Muscle layer of colon (tissue), 2 donors: ENCODE data around the gene RBFOX2.

Experiments used
- H3K27ac ChIP-seq: one replicate; pipeline ENCODE4 v1.7.0; 2013; ENCODE audit warnings: low read depth, mild to moderate bottlenecking, low read length, moderate library complexity
- H3K27me3 ChIP-seq, 2 donors: one replicate each; pipeline ENCODE4 v1.7.0; 2013; ENCODE audit warnings: low read length in 2 of 2, mild to moderate bottlenecking in 2 of 2; ENCODE audit not compliant: insufficient read depth in 2 of 2, control insufficient read depth in 1 of 2
- H3K36me3 ChIP-seq: one replicate; pipeline ENCODE4 v1.7.0; 2013; ENCODE audit warnings: mild to moderate bottlenecking, low read length; ENCODE audit not compliant: insufficient read depth
- H3K4me1 ChIP-seq: one replicate; pipeline ENCODE4 v1.7.0; 2013; ENCODE audit warnings: mild to moderate bottlenecking, low read length; ENCODE audit not compliant: insufficient read depth
- H3K4me3 ChIP-seq, 2 donors: one replicate each; pipeline ENCODE4 v1.7.0; 2013; ENCODE audit warnings: low read length in 2 of 2, low read depth in 1 of 2, mild to moderate bottlenecking in 1 of 2, moderate library complexity in 1 of 2
- H3K9ac ChIP-seq: one replicate; pipeline ENCODE4 v1.7.0; 2013; ENCODE audit warnings: low read length
- H3K9me3 ChIP-seq: one replicate; pipeline ENCODE4 v1.7.0; 2013; ENCODE audit warnings: mild to moderate bottlenecking, low read length
- donor health status: abdominal sarcoma.
- donor health status: Adenocarcinoma of cecum.

RBFOX2 gene

DNA sequence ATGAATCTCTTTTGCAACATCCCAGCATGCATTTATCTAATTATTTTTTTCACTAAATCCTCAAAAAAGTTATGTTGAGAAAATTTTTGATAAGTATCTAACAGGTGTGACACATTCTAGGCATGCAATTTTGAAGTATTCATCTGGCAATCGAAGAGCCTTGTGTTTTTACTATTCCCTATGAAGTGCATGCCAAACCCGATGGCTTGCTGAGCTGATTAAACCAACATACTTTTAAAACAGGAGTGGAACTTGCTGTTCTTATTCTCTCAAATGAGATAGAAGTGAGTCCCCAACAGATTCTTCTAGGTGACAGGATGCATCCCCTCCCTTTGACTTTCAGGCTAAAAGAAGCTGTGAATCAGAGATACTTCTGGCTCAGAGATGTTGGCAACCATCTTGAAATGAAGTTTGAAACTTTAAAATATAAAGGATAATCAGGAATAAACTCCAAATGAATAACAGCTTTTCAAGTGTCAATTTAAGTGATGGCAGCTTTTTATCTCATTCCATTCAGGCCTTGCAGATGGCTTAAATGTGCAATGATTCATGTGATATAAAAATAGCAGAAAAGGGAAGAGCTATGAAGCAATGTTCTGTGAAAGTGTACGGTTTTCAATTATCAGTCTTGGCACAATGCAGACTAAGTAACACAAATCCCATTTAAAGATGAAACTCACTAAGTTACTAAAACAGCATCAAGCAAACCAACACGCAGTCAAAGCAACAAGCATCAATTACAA lies 243.3 kb downstream of the RBFOX2 start:
- H3K9me3 ChIP-seq = no peaks in the 10 kb centered on the region
- H3K4me1 ChIP-seq = peaks cover 34% of the 10 kb centered on the region
- no peak overlapping the region for H3K9ac ChIP-seq
- H3K36me3 ChIP-seq = peaks cover 8% of the 10 kb centered on the region
- no peaks in the 10 kb centered on the region for H3K27me3 ChIP-seq
- H3K27ac ChIP-seq = no peak overlapping the region
- H3K4me3 ChIP-seq = no peak overlapping the region

- Histone ChIP-seq H3K9me3 (no peaks in the 10 kb centered on the region), H3K9ac (no peak overlapping the region), H3K36me3 (peaks cover 8% of the 10 kb centered on the region), H3K27ac (no peak overlapping the region), H3K4me1 (peaks cover 41% of the 10 kb centered on the region), H3K27me3 (no peaks in the 10 kb centered on the region), H3K4me3 (no peak overlapping the region)
Measured at GRCh38 chr22:35784633-35785032, 244.0 kb downstream of the RBFOX2 start.

GRCh38 chr22:35783943-35784614 lies 244.5 kb downstream of the RBFOX2 start:
- H3K4me1 ChIP-seq = peaks cover 46% of the 10 kb centered on the region

GRCh38 chr22:35782504-35782903 lies 246.1 kb downstream of the RBFOX2 start:
- H3K4me1 ChIP-seq = peaks cover 55% of the 10 kb centered on the region
- no peaks in the 10 kb centered on the region for H3K9me3 ChIP-seq
- no peaks in the 10 kb centered on the region for H3K27me3 ChIP-seq
- no peak overlapping the region for H3K4me3 ChIP-seq
- H3K9ac ChIP-seq = no peak overlapping the region
- no peak overlapping the region for H3K27ac ChIP-seq
- peaks cover 8% of the 10 kb centered on the region for H3K36me3 ChIP-seq

More at GRCh38 chr22:35783943-35784614, 244.5 kb downstream of the RBFOX2 start:
- no peaks in the 10 kb centered on the region for H3K27me3 ChIP-seq
- no peaks in the 10 kb centered on the region for H3K9me3 ChIP-seq
- peaks cover 8% of the 10 kb centered on the region for H3K36me3 ChIP-seq
- no peak overlapping the region for H3K4me3 ChIP-seq
- no peak overlapping the region for H3K27ac ChIP-seq
- H3K9ac ChIP-seq = no peak overlapping the region

DNA sequence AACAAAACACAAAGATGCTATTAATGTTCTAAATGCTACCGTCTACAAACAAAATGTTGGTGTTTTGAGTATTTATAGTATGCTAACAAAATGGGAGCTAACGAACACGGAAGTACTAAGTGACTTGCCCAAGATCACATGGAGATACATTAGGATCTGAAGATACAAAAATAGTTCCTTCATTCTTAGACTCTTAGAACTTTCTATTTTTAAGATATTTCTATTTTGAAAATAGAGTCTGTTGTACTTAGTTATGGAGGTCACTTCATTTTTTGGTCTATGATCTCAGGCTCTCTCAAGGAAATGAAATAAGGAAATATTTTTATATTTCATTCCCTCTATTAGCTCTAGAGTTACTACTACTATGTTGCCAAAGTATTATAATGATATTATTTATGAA lies 246.7 kb downstream of the RBFOX2 start:
- no peak overlapping the region for H3K4me3 ChIP-seq
- no peaks in the 10 kb centered on the region for H3K9me3 ChIP-seq
- H3K4me1 ChIP-seq = peaks cover 57% of the 10 kb centered on the region
- no peaks in the 10 kb centered on the region for H3K27me3 ChIP-seq
- peaks cover 8% of the 10 kb centered on the region for H3K36me3 ChIP-seq
- H3K9ac ChIP-seq = no peak overlapping the region
- H3K27ac ChIP-seq = no peak overlapping the region

DNA sequence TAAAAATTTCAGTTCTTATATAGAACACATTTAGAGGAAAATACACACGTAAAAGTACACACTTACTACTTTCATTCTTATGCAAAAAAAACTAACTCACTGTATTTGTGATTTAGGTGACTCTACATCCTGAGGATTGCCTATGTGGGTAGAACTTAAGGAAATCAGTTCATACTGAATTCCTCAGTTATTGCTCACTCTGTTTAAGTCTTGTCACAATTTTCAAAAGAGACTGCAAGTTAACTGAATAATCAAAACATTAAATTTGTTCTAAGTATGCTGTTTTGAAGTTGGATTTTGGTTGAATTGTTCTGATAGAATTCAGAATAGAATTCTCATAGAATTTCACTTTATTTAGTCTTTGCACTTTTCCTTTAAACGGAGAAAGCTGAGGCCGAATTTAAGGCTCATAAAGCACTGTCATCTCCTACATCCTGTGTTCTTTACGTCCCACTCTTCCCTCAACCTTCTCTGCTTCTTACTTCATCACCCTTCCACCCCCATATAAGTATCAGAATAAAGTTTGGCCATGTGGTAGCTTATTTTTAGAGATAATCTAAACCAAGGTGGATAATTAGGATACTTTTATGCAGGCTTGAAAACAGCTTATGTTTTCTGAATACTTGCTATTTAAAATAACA lies 251.2 kb downstream of the RBFOX2 start:
- Histone ChIP-seq H3K9me3 (no peaks in the 10 kb centered on the region), H3K27ac (no peak overlapping the region), H3K4me1 (peaks cover 41% of the 10 kb centered on the region), H3K4me3 (no peak overlapping the region), H3K36me3 (peaks cover 8% of the 10 kb centered on the region), H3K9ac (no peak overlapping the region), H3K27me3 (no peaks in the 10 kb centered on the region)

DNA sequence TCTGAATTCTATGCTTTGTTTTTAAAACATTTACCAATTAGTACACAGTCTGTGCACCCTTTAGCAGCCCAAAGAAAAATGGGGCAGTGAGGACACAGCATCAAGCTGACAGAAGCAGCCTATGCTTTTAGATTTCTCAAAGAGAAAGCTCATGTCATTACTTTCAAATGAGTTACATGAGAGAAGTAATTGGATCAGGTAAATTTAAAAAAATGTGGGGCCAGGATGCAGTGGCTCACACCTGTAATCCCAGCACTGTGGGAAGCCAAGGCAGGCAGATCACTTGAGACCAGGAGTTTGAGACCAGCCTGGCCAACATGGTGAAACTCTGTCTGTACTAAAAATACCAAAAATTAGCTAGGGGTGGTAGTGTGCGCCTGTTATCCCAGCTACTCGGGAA lies 253.3 kb downstream of the RBFOX2 start:
- no peaks in the 10 kb centered on the region for H3K9me3 ChIP-seq
- H3K27me3 ChIP-seq = no peaks in the 10 kb centered on the region
- no peaks in the 10 kb centered on the region for H3K36me3 ChIP-seq
- H3K9ac ChIP-seq = no peak overlapping the region
- H3K4me1 ChIP-seq = peaks cover 29% of the 10 kb centered on the region
- no peak overlapping the region for H3K27ac ChIP-seq
- no peak overlapping the region for H3K4me3 ChIP-seq

DNA sequence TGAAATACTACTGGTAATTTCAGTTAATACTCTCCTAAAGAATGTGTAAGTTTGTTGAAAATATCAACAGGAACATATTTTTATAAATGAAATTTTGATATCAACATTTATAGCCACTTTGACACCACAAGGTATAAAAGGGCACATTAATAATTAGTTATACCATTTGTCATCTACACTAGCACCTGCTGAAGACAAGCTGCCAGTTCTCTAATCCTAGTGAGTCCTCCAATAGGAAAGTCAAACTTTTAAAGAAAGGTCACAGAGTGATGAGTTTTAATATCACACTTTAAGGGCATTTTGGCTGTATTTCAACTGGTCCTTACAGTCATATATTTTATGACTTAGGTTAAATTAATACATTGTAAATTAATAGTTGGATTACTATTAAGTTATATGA lies 258.6 kb downstream of the RBFOX2 start:
- no peak overlapping the region for H3K27ac ChIP-seq
- no peaks in the 10 kb centered on the region for H3K9me3 ChIP-seq
- no peak overlapping the region for H3K4me3 ChIP-seq
- peaks cover 3% of the 10 kb centered on the region for H3K36me3 ChIP-seq
- peaks cover 4% of the 10 kb centered on the region for H3K4me1 ChIP-seq
- H3K9ac ChIP-seq = no peak overlapping the region
- H3K27me3 ChIP-seq = no peaks in the 10 kb centered on the region

DNA sequence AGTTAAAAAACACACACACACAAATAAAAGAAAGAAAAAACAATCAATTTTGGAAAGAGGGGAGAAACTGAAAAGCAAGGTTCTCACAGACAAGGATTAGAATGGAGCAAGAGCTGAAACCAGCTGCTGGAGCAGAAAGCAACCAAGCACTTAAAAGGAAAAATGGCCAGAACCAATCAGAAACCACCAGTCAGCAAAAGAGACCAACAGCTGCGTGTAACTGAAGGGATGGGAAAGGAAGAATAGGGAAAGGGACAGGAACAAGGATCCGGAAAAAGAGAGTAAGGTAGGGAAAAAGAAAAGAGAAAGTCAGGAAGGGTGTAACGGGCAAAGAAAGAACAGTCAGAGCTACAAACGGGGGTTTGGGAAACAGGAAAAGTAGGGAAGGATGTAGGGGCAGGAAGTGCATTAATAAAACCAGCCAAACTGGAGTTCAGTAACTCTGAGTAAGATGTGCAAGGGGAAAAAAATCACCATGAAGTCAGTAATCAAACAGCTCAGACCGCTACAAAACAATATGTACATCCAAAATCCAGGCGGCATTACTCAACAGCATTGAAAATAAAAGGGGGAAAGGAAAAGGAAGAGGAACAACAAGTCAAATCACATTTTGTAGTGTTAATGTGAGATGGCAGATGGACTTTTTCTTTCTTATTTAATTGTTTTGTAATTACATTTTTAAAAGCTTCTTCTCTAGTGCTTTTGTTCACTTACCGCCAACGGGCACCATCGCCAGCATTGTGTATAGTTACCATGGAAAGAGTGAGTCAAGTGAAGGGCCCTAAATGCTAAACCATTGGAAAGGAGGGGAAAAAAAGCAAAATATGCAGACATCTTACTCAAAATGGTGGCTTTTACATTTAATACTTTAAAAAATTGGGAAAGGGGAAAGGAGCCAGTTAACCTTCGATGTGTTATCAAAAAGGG lies 261.7 kb downstream of the RBFOX2 start:
- Histone ChIP-seq H3K36me3 (peaks cover 3% of the 10 kb centered on the region), H3K27me3 (no peaks in the 10 kb centered on the region), H3K9ac (no peak overlapping the region), H3K4me1 (peaks cover 3% of the 10 kb centered on the region), H3K9me3 (no peaks in the 10 kb centered on the region), H3K27ac (no peak overlapping the region), H3K4me3 (no peak overlapping the region)

- no peaks in the 10 kb centered on the region for H3K27me3 ChIP-seq
Measured at GRCh38 chr22:35761037-35761436, 267.6 kb downstream of the RBFOX2 start.

GRCh38 chr22:35758394-35758793 lies 270.2 kb downstream of the RBFOX2 start:
- H3K4me1 ChIP-seq = peaks cover 15% of the 10 kb centered on the region
- H3K36me3 ChIP-seq = peaks cover 41% of the 10 kb centered on the region
- no peak overlapping the region for H3K4me3 ChIP-seq
- no peaks in the 10 kb centered on the region for H3K27me3 ChIP-seq
- H3K27ac ChIP-seq = no peak overlapping the region
- no peak overlapping the region for H3K9ac ChIP-seq
- no peaks in the 10 kb centered on the region for H3K9me3 ChIP-seq

More at GRCh38 chr22:35761037-35761436, 267.6 kb downstream of the RBFOX2 start:
- Histone ChIP-seq H3K4me1 (peaks cover 16% of the 10 kb centered on the region), H3K4me3 (no peak overlapping the region), H3K27ac (no peak overlapping the region), H3K9ac (no peak overlapping the region), H3K36me3 (peaks cover 29% of the 10 kb centered on the region), H3K9me3 (no peaks in the 10 kb centered on the region)
